Suppressor macrophage treated with lipopolysaccharide for 1 hour (primary cell): ENCODE data around the gene GCK.
"Not testable (repeated sequence)": the region's sequence is repeated elsewhere in the genome, so short reads cannot be mapped to it uniquely, and the experiment has no call there.

Experiments used
- DNase-seq, 3 donors: peaks; one replicate each; pipeline ENCODE4 v3.0.0-alpha.2; 2020 to 2022

GCK gene

DNA sequence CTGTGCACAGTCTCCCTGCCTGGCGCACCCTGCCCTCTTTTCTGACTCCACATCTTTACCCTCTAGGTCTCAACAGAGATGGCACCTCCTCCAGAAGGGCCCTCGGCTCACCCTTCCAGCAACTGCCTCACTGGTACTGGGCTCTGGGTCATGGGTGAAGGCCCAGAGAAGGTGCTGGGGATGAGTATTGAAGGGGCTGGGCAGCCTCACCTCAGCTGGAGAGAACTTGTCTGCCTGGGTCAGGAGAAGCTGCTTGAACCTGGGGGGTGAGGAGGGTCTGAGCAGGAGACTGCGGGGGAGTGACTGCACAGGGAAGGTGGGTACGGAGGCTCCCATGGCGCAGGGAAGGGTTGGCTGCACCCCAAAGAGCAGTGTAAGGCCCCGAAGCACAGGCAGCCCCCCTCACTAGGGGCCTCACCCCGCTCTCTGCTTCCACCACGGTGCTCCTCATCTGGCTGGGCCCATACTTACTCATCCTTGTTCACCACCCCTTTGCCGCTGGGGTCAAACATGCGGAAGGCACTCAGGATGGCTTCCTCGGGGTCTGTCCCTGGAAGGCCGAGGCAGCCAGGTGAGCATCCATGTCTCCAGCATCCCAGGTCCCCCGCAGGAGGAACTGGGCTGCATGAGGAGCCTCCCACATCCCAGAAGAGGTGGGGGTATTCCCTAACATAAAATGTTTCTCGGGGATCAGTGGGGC, 49.8 kb downstream of the GCK start:
- no peak for DNase-seq

GRCh38 chr7:44138698-44139097, 50.5 kb downstream of the GCK start:
- DNase-seq, result no peak

DNA sequence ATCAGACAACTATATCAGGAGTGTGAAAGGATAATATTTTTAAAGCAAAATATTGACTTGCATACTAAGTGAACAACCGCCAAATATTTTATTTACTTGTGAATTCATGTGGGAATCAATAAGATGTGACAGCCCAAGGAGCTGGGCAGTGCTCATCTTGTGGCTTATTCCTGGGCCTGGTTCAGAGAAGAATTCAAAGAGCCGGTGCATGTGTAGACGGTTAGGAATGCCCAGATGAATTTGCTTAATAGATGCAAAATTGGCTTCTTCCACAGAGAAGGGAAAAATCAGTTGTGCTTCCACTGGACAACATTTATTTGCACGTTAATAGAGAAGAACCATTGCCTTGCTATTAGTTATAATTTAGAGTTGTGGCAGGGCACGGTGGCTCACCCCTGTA, 52.5 kb downstream of the GCK start:
- DNase-seq, result no peak

DNA sequence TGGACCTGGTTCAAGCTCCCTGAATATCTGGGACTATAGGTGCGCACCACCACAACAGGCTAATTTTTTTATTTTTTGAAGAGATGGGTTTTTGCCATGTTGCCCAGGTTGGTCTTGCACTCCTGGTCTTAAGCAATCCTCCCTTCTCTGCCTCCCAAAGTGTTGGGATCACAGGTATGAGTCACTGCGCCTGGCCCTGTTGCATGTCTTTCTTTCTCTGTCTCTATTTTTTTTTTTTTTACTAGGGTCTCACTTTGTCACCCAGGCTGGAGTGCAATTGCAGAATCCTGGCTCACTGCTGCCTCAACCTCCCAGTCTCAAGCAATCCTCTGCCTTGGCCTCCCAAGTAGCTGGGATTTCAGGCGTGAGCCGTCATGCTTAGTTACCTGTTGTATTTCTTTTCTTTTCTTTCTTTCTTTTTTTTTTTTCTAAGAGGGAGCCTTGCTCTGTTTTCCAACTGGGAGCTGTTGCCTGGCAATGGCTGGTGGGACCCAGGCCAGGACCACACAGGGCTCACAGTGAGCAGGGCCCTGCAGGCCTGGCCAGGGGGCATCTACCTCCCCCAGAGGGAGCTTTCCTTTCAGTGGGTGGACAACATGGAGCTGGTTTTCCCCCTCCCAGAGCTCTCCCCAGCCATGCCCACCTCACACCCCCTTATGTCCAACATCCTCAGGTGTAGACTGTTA, 54.2 kb downstream of the GCK start:
- DNase-seq, result no peak

DNA sequence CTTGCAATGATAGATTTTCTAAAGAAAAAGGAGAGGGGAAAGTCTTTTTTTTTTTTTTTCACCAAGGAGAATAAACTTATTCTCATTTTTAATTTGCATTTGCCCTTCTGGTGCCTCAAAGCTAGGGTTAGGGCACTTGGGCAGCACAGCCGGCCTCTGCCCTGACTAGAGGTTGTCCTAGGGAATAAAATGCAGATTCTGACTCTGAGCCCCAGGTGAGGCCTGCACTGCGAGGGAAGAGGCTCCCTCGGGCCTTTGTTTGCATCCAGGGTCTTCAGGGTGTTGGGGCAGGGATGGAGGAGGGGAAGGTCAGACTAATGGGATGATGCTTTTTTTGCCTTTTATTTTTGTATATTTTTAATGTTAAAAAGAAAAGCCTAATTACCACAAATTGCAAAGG, 55.9 kb downstream of the GCK start:
- DNase-seq, result no peak

- DNase-seq, result no peak
Measured at GRCh38 chr7:44132039-44132438, 57.2 kb downstream of the GCK start.

DNA sequence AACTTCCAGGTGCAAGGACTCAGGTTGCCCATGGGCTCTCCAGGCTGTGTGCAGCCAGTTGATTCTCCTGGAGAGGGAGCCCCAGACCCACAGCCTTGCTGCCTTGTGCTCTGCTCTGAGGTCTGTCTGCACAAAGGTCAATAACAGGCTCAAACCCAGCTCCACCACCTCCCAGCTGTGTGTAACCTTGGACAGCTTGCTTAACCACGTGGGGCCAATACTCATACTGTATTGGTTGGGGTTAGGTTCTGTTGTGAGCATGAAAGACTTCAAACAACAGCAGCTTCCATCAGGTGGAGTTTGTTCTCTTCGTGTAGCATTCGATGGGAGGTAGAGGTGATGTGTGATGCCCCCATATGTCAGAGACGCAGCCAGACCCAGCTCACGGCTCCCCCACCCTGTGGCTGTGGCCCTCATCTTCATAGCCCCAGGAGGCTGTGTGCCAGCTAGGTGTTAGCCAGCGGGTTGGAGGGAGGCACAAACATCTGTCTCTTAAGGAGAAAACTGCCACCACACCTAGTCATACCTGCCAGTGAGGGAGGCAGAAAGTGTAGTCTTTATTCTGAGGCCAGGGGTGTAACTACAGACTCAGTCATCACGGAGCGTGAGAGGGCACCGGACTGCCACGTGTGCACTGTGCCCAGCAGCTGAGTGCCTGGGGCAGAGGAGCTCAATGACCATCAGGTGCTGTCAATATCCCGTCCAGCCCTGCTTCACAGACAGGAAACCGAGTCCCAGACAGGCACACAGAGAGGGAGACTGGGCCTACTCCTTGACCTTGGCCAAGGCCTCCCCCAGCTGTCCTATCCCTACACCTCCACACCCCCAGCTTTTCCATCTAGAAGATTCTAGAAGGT, 57.8 kb downstream of the GCK start:
- peak in 1 of 3 donors; percentile 5 for DNase-seq

DNA sequence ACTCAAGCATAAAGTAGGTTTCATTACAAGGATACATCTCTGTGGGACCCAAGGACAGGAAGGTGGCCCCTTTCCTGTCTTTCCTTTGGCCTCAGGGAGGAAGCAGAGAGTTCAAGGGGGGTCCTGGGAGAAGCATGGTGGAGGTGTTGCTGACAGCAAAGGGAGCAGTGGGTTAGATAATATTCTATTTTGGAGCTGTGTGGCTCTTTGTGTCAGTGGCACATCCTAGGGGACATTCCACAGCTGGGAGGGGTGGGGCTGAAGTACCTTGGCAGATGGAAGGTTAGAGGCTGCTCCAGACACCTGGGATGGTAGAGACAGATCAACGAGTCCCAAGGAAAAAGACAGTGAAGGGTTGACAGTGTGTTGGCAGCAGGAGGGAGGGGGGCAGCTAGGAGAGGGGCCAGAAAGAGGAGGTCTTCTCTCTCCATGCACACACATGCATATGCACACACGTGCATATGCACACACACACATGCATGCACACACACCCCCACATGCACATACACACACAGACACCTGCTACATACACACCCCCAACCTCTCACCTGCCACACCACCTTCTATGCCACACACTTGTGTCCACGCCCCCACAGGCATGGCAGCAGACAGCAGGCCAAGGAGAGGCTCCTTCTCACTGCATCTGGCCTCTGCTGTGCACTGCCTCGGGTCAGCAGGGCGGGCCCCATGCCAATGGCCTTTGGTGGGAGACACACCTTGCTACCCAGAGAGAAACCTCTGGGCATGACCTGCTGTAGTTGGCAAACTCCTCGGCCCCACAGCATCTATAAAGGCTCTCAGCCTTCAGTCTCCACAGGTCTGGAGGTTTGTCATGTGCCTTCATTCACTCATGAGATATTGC, 60.3 kb downstream of the GCK start:
- no peak for DNase-seq

GRCh38 chr7:44127161-44127560, 62.1 kb downstream of the GCK start:
- peak in 1 of 3 donors; percentile 22 for DNase-seq

- not testable (repeated sequence) for DNase-seq
Measured at GRCh38 chr7:44126574-44126973, 62.7 kb downstream of the GCK start.

DNA sequence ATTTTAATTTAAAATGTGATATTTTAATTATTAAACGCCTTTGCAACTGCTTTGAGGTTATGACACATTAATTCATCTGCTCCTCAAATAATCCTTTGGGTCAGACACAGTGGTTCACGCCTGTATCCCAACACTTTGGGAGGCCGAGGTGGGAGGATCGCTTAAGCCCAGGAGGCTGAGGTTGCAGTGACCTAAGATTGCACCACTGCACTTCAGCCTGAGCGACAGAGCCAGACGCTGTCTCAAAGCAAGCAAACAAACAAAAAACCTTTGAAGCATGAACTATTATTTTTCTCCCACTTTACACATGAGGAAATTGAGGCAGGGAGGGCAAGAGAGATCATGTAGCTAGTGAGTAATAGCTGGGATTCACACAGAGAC, 64.4 kb downstream of the GCK start:
- DNase-seq, result no peak

- peak; percentile 97 to 98 (median 98) for DNase-seq
Measured at GRCh38 chr7:44123190-44124003, 65.8 kb downstream of the GCK start, which contains the start of gene POLD2. TSS of gene POLD2 (minus strand) at chr7:44123548. CDS start at chr7:44122053, 1,495 bp downstream.

GRCh38 chr7:44122529-44122928, 66.7 kb downstream of the GCK start:
- no peak for DNase-seq

DNA sequence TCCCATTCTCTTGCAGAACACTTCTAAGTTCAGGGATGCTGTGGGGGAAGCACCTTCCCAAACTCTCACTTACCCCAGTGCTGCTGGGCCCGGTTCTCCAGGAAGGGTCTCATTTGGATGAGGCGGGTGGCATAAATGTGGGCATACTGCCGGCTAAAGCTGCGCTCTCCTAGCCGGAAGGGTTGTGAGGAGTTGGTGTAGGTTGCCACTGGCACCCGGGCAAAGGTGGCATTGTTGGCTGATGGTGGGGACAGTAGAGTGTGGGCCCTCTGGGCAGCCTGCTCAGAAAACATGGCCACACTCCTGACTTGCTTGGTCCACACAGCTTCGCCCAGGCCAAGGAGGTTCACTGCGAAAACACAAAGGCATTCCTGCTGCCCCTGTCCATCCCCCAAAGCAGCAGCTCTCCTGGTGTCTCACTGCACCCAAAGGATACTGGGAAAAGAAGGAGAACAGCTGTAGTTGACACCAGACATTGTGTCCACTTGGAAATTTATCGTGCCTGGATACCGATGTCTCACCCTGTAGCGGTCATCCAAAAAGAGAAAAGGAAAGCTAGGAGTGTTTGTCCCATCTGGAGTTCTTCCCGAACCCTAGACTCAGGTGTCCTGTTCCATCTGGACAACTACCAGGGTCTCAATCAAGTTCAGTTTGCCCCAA, 67.3 kb downstream of the GCK start:
- no peak for DNase-seq

- DNase-seq, result no peak
Measured at GRCh38 chr7:44120395-44120794, 68.8 kb downstream of the GCK start.

DNA sequence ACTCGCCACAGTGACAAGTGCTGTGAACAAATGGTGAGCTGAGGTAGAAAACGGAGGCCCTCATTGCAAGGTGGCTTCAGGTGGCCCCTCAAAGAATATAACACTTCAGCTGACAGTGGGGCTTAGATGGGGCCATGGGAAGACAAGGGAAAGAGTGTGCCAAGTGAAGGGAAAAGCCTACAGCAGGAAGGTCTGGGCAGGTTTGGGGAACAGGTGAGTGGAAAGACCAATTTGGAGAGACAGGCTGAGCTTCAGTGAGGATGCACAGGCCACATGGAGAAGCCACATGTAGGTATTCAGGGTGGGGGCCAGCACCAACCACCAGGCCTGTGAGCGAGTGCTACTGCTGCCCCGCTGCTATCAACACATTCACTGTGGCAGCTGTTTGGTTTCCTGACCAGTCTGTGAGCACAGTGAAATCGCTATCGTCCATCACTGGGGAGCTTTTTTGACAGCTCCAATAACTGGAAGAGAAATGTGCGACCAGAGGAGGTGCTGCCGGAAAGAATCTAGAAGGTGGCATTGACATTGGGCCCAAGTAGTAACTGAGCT, 69.3 kb downstream of the GCK start:
- no peak for DNase-seq

GRCh38 chr7:44117801-44118429, 71.3 kb downstream of the GCK start:
- DNase-seq, result no peak

DNA sequence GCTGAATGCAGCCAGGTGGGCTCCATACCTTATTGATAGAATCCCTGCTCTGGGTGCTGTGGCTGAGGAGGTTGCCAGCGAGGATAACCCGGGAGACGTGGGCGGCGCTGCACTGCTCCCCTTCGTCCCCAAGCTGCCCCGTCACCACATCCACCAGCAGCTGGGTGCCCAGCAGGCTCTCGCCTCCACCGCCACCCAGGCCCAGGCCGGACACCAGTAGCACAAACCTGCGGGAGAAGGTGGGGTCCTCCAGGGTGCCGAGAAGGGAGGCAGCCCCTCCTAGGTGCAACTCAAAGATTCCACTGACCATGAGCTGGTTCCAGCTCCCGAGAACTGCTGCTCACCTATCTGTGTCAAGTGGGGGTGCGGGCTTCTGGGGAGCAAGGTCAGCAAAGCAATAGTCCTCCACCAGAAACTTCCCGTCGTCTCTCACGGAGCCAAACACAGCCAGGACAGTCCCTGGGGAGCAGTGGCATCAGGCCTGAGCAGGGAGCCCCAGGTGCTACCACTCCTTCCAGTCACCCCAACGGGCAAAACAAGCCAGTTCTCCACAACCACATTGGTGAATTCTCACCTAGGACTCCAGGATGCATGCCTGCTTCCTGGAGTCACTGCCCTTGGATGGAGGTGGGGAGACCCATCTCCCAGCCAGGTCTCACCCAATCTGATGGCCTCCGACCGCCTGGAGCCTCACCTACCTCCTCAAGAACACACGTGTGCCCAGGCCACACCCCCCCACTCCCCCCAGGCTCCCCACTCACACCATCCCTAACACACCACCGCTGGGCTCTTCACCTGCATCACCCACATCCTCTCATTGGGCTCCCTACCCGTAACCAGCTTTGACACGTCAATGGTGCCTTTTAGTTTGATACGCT, 72.2 kb downstream of the GCK start:
- no peak for DNase-seq

DNA sequence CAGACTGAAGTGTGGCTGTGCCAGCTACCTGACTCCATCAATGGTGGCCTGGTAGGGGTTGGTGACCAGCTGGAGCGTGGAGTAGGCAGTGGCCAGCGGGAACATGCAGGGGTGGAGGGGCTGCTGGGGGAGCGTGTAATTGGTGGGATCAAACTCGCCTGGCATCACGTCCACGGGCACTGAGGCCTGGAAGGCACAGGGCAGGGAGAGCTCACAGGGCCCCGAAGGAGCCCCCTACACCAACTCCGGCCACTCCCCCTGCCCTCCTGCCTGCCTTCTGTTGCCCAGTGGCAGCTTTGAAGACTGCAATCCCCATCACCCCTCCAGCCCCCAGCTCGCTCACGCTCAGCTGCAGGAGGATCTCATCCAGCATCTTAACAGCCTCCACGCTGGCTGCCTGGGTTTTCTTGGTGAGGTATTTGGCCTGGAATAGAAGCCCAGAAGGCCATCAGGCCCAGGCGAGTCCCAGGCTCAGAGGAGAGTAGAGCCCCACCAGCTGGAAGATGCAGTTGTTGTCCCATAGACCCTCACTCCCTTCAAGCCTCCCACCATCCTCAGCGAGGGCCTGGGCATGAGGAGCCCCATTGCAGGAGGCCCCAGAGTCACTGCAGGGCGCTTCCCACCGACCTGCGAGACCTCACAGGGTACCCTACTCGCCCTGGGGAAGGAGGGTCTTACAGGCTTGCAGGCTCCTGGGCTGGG, 73.0 kb downstream of the GCK start:
- no peak for DNase-seq
